Measurements from ENCODE around the gene PCDH1. TPM values are rescaled to one million over a fixed set of nuclear protein-coding genes. Genes with fewer than 3 reads are reported as not detected.
"Not testable (repeated sequence)": the region's sequence is repeated elsewhere in the genome, so short reads cannot be mapped to it uniquely, and the experiment has no call there.

The PCDH1 gene
- total and polyA plus RNA-seq, 4 experiments from 2014 or later: not detected

DNA sequence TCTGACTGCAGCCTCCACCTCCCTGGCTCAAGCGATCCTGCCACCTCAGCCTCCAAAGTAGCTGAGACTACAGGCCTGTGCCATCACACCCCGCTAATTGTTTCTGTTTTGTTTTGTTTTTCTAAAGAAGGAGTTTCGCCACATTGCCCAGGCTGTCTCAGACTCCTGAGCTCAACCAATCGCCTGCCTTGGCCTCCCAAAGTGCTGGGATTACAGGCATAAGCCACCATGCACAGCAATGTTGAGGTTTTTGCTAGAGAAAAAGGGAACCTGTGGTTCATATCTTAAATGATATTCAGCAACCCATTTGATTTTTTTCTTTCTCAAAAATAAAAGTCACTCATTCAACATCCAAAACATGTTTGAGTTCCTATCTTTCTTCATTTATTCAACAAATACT lies 25.1 kb upstream of the PCDH1 start:
- Histone ChIP-seq H3K27ac (ENCODE audit: low read depth, low read length) (no peak overlapping the region), H3K9me3 (ENCODE audit: control insufficient read depth in 1 of 2, low read length in 2 of 2) (no peaks in the 10 kb centered on the region), H3K4me3 (ENCODE audit: low read length in 2 of 2) (no peak overlapping the region), H3K27me3 (ENCODE audit: insufficient read depth, low read length) (no peaks in the 10 kb centered on the region), H3K4me1 (ENCODE audit: insufficient read depth, low read length) (no peaks in the 10 kb centered on the region), H3K36me3 (ENCODE audit: insufficient read depth, low read length) (no peaks in the 10 kb centered on the region)
- CTCF ChIA-PET (ENCODE audit: partially characterized antibody): no interaction called here
- DNase-seq: no peak
- Mint-ChIP-seq H3K36me3 (no peaks in the 10 kb centered on the region), H3K4me1 (no peaks in the 10 kb centered on the region), H3K27me3 (peaks cover 3 to 15% of the 10 kb centered on the region in 2 donors), H3K4me3 (no peak overlapping the region), H3K9me3 (peaks cover 0 to 2% (median 0%) of the 10 kb centered on the region in 8 donors), H3K27ac (no peak overlapping the region)
- POLR2A ChIA-PET (ENCODE audit: partially characterized antibody): no interaction called here
- intact Hi-C loops (cut with micrococcal nuclease): no loop called here

DNA sequence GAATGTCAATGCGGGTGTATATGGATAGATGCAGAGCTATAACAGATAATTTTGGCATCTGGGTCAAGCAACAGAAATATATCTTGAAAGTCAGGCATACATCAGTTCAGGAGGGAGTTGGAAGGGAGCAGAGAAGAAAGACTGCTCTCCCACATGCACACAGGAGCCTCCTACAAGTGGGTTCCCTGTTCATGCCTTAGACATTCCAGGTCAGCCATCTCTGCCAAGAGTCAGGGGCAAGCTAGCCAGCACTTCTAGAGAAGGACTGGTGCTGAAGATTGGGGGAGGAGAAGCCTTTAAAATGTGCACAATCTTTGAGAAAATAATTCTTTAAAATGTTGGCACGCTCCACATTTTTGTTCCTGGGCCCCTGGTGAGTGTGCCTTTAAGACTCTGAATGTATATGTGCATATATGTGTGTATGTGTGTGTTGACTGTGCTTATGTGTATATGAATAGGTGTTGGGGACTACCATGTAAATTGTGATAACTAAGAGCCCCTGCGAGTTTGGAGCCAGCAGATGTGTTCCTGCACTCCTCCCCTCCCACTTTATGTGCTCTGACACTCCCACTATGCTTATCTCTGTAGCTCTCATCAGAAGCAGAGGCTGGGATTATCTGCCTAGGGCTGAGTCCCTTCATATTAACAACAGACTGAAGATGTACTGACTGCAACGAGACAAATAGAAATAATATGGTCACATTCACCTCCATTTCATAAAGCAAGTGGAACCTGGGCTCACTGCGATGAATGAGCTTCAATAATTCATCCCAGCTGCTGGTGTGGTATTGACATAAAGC lies 24.0 kb upstream of the PCDH1 start:
- Histone ChIP-seq H3K9me3 (ENCODE audit: control insufficient read depth in 1 of 2, low read length in 2 of 2) (no peaks in the 10 kb centered on the region), H3K27me3 (ENCODE audit: insufficient read depth, low read length) (no peaks in the 10 kb centered on the region), H3K36me3 (ENCODE audit: insufficient read depth, low read length) (no peaks in the 10 kb centered on the region), H3K4me3 (ENCODE audit: low read length in 2 of 2) (no peak overlapping the region), H3K27ac (ENCODE audit: low read depth, low read length) (no peak overlapping the region), H3K4me1 (ENCODE audit: insufficient read depth, low read length) (no peaks in the 10 kb centered on the region)
- ChIA-PET CTCF (ENCODE audit: partially characterized antibody) (no interaction called here), POLR2A (ENCODE audit: partially characterized antibody) (no interaction called here)
- Mint-ChIP-seq H3K27ac (peak overlapping the region in 1 of 7 donors; percentile 48), H3K36me3 (no peaks in the 10 kb centered on the region), H3K9me3 (peaks cover 0 to 2% (median 0%) of the 10 kb centered on the region in 8 donors), H3K4me3 (no peak overlapping the region), H3K4me1 (no peaks in the 10 kb centered on the region), H3K27me3 (peaks cover 3 to 15% of the 10 kb centered on the region in 2 donors)
- no peak for DNase-seq
- intact Hi-C loops (cut with micrococcal nuclease): no loop called here

DNA sequence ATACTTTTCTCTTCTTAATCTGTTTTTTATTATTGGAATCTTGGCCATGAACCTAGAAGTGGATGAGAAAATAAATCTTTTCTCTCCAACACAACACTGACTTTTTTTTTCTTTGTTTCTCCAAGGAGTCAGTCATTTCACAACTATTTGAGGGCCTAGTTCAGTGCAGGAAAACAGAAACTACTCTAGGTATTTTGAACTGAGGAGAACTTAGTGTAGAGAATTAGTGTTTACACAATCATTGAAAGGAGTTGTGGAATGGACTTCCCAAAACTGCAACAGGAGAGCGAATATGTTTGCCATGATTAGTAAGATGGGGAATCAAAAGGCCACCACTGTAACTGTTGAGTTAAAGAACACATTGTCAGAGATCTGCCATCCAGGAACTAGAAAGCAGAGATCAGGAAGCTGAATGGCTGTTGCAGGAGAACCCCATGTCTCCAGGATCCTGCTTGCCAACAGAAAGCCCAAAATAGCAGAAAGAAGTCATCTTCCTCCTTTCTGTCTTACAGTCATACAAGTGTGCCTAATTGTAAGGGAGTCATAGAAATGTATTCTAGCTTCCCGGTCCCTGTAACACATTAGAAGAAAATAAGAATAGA lies 20.3 kb upstream of the PCDH1 start:
- Mint-ChIP-seq H3K27me3 (peaks cover 4 to 19% of the 10 kb centered on the region in 2 donors), H3K4me1 (no peaks in the 10 kb centered on the region), H3K36me3 (no peaks in the 10 kb centered on the region), H3K9me3 (no peaks in the 10 kb centered on the region), H3K27ac (no peak overlapping the region), H3K4me3 (no peak overlapping the region)
- no peaks in the 10 kb centered on the region for H3K9me3 ChIP-seq (ENCODE audit: control insufficient read depth in 1 of 2, low read length in 2 of 2)
- no peaks in the 10 kb centered on the region for H3K36me3 ChIP-seq (ENCODE audit: insufficient read depth, low read length)
- H3K4me3 ChIP-seq (ENCODE audit: low read length in 2 of 2): no peak overlapping the region
- DNase-seq: no peak
- POLR2A ChIA-PET (ENCODE audit: partially characterized antibody): no interaction called here
- intact Hi-C loops (cut with micrococcal nuclease): no loop called here
- H3K27ac ChIP-seq (ENCODE audit: low read depth, low read length): no peak overlapping the region
- no peaks in the 10 kb centered on the region for H3K4me1 ChIP-seq (ENCODE audit: insufficient read depth, low read length)
- CTCF ChIA-PET (ENCODE audit: partially characterized antibody): interaction anchor here (0.7 to 3.0 kb wide), 3 partner anchors 16 to 207 kb away, joined by 3 to 11 read pairs (median 3); partner anchors contain the start of gene PCDH1
- no peaks in the 10 kb centered on the region for H3K27me3 ChIP-seq (ENCODE audit: insufficient read depth, low read length)

DNA sequence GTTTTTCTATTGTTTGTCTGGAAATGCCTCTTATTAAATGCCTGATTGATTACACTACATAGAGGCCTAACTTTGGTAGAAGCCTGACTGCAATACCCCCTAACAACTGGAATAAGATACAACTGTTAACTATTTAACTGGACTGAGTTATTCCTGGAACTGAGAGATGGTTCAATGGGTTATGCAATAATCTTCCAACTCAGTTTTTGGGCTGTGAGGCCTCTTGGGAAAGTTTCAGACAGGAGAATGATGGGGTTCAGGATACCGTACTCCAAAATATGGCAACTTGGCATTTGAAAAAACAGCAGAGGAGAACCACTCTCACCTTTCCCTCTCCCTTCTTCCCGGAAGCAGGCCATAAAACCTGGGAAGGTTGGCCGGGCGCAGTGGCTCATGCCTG lies 19.2 kb upstream of the PCDH1 start:
- CTCF ChIA-PET (ENCODE audit: partially characterized antibody): interaction anchor here (3.0 kb wide), 1 partner anchor 18 kb away, joined by 11 read pairs; the partner anchor contains the start of gene PCDH1
- no peaks in the 10 kb centered on the region for H3K36me3 ChIP-seq (ENCODE audit: insufficient read depth, low read length)
- DNase-seq: no peak
- Mint-ChIP-seq H3K27me3 (peaks cover 4 to 18% of the 10 kb centered on the region in 2 donors), H3K4me3 (no peak overlapping the region), H3K4me1 (no peaks in the 10 kb centered on the region), H3K9me3 (no peaks in the 10 kb centered on the region), H3K36me3 (no peaks in the 10 kb centered on the region), H3K27ac (no peak overlapping the region)
- H3K4me3 ChIP-seq (ENCODE audit: low read length in 2 of 2): no peak overlapping the region
- POLR2A ChIA-PET (ENCODE audit: partially characterized antibody): no interaction called here
- H3K9me3 ChIP-seq (ENCODE audit: control insufficient read depth in 1 of 2, low read length in 2 of 2): no peaks in the 10 kb centered on the region
- intact Hi-C loops (cut with micrococcal nuclease): no loop called here
- no peaks in the 10 kb centered on the region for H3K27me3 ChIP-seq (ENCODE audit: insufficient read depth, low read length)
- H3K4me1 ChIP-seq (ENCODE audit: insufficient read depth, low read length): no peaks in the 10 kb centered on the region
- no peak overlapping the region for H3K27ac ChIP-seq (ENCODE audit: low read depth, low read length)

DNA sequence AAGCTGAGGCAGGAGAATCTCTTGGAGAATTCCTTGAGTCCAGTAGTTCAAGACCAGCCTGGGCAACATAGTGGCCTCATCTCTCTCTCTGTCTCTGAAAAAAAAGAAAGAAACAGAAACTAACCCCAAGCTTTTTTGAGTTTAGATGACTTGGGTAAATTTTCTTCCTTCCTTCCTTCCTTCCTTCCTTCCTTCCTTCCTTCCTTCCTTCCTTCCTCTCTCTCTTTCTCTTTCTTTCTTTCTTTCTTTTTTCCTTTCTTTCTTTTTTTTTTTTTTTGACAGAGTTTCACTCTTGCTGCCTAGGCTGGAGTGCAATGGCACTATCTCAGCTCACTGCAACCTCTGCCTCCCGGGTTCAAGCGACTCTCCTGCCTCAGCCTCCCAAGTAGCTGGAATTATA lies 12.2 kb upstream of the PCDH1 start:
- H3K27ac ChIP-seq (ENCODE audit: low read depth, low read length); H3K36me3 ChIP-seq (ENCODE audit: insufficient read depth, low read length); H3K27ac Mint-ChIP-seq; H3K4me3 Mint-ChIP-seq; H3K4me1 Mint-ChIP-seq; H3K4me3 ChIP-seq (ENCODE audit: low read length in 2 of 2); DNase-seq; H3K9me3 Mint-ChIP-seq; intact Hi-C loops (cut with micrococcal nuclease); H3K4me1 ChIP-seq (ENCODE audit: insufficient read depth, low read length); H3K27me3 ChIP-seq (ENCODE audit: insufficient read depth, low read length); H3K9me3 ChIP-seq (ENCODE audit: control insufficient read depth in 1 of 2, low read length in 2 of 2); H3K36me3 Mint-ChIP-seq: not testable (repeated sequence)
- peaks cover 16 to 25% of the 10 kb centered on the region in 2 donors for H3K27me3 Mint-ChIP-seq
- CTCF ChIA-PET (ENCODE audit: partially characterized antibody): interaction anchor here (1.0 to 7.6 kb wide), 13 partner anchors 9 to 198 kb away, joined by 3 to 67 read pairs (median 4); partner anchors contain the start of genes DELE1, PCDH1, PCDH12 and RNF14
- POLR2A ChIA-PET (ENCODE audit: partially characterized antibody): interaction anchor here (1.0 kb wide), 2 partner anchors 33 to 70 kb away, joined by 3 to 4 read pairs; no protein-coding TSS in a partner anchor

DNA sequence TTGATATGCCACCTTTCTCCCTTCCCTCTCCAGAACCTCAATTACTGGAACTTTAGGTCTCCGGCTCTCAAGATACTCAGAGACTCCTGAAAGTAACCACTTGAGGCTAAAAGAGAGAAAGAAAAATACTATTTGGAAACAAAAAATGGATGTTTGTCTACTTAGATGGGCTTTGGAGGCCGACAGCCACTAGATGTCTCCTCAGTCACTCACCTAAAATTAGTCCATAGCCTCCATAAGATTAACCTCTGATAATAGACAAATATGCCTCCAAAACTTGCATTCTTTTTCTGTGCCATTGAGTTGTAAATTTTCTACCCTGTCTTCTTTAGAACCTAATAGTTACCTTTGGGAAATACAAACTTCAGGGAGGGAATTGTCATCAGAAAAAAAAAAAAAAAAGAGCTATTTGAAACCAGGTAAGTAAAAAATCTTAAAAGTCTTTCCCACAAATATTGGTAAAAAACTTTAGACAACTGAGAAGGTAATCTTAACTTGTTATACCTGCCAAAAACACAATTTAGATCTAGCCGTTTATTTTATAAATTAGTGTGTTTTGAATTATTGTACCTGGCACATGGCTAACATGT lies 11.2 kb upstream of the PCDH1 start:
- CTCF ChIA-PET (ENCODE audit: partially characterized antibody): interaction anchor here (0.6 to 7.6 kb wide), 13 partner anchors 8 to 573 kb away, joined by 3 to 67 read pairs (median 4); partner anchors contain the start of genes PCDH1 and RNF14

DNA sequence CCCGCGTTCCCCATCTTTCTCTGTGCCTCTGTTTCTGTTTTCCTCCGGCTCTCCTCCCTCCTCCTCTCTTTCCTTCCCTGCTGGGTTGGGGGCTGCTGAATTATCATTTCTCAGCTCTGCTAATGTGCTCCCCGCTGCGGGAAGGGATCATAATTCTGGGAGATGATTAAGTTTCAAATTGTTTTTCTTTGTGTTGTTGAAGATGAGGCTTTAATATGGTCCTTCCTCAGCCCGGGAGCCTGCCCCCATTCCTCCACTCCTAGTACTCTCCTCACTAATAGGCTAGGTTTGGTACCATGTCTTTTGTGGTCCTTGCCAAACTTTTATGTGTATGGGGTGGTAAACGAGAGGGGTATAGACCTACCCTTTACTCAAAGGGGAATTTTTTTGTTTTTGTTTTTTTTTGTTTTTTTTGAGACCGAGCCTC lies 5.7 kb upstream of the PCDH1 start:
- Histone ChIP-seq H3K4me3 (ENCODE audit: low read length in 2 of 2) (no peak overlapping the region), H3K9me3 (ENCODE audit: control insufficient read depth in 1 of 2, low read length in 2 of 2) (no peaks in the 10 kb centered on the region), H3K36me3 (ENCODE audit: insufficient read depth, low read length) (no peaks in the 10 kb centered on the region), H3K4me1 (ENCODE audit: insufficient read depth, low read length) (peaks cover 9% of the 10 kb centered on the region), H3K27me3 (ENCODE audit: insufficient read depth, low read length) (peaks cover 29% of the 10 kb centered on the region), H3K27ac (ENCODE audit: low read depth, low read length) (no peak overlapping the region)
- DNase-seq: no peak
- H3K4me3 Mint-ChIP-seq: no peak overlapping the region
- ChIA-PET CTCF (ENCODE audit: partially characterized antibody) (interaction anchor here (0.9 to 8.4 kb wide), 6 partner anchors 9 to 191 kb away, joined by 3 to 239 read pairs (median 67); partner anchors contain the start of genes PCDH12 and RNF14), POLR2A (ENCODE audit: partially characterized antibody) (interaction anchor here (1.1 kb wide), 1 partner anchor 192 kb away, joined by 3 read pairs; no protein-coding TSS in a partner anchor)
- intact Hi-C loops (cut with micrococcal nuclease): no loop called here
- peaks cover 7 to 23% (median 12%) of the 10 kb centered on the region in 4 donors for H3K4me1 Mint-ChIP-seq
- H3K27ac Mint-ChIP-seq: no peak overlapping the region
- peaks cover 48 to 56% of the 10 kb centered on the region in 2 donors for H3K27me3 Mint-ChIP-seq
- peaks cover 0 to 3% (median 0%) of the 10 kb centered on the region in 8 donors for H3K9me3 Mint-ChIP-seq
- H3K36me3 Mint-ChIP-seq: no peaks in the 10 kb centered on the region

More for the DNA sequence above, 11.2 kb upstream of the PCDH1 start:
- H3K27me3 ChIP-seq (ENCODE audit: insufficient read depth, low read length): peaks cover under 1% of the 10 kb centered on the region
- POLR2A ChIA-PET (ENCODE audit: partially characterized antibody): interaction anchor here (1.0 to 1.1 kb wide), 3 partner anchors 34 to 71 kb away, joined by 3 to 4 read pairs (median 3); no protein-coding TSS in a partner anchor
- peaks cover 0 to 1% (median 0%) of the 10 kb centered on the region in 4 donors for H3K4me1 Mint-ChIP-seq
- intact Hi-C loops (cut with micrococcal nuclease): loop anchor here (1.0 kb wide), 1 partner anchor 71 kb away; no protein-coding TSS in a partner anchor
- H3K27me3 Mint-ChIP-seq: peaks cover 26 to 34% of the 10 kb centered on the region in 2 donors
- H3K9me3 Mint-ChIP-seq: no peaks in the 10 kb centered on the region
- H3K4me1 ChIP-seq (ENCODE audit: insufficient read depth, low read length): no peaks in the 10 kb centered on the region
- no peak overlapping the region for H3K27ac ChIP-seq (ENCODE audit: low read depth, low read length)
- no peak overlapping the region for H3K4me3 ChIP-seq (ENCODE audit: low read length in 2 of 2)
- no peak overlapping the region for H3K27ac Mint-ChIP-seq
- no peaks in the 10 kb centered on the region for H3K36me3 Mint-ChIP-seq
- H3K4me3 Mint-ChIP-seq: no peak overlapping the region
- no peak for DNase-seq
- H3K36me3 ChIP-seq (ENCODE audit: insufficient read depth, low read length): no peaks in the 10 kb centered on the region
- no peaks in the 10 kb centered on the region for H3K9me3 ChIP-seq (ENCODE audit: control insufficient read depth in 1 of 2, low read length in 2 of 2)

Data from CD4-positive, alpha-beta memory T cell (primary cell).